Erythroblast (primary cell): ENCODE data around the gene LTBP1.

Experiments used
- GATA1 ChIP-seq: IDR thresholded peaks from 2 replicates; pipeline ENCODE4 v1.6.1; 2011; ENCODE audit warnings: low read depth, mild to moderate bottlenecking, control low read depth, low read length, moderate library complexity
- POLR2A ChIP-seq: IDR thresholded peaks from 2 replicates; pipeline ENCODE4 v1.6.1; 2011; ENCODE audit warnings: mild to moderate bottlenecking, low read length

- no peak for TF ChIP-seq POLR2A
- TF ChIP-seq GATA1, result no peak
Measured at GRCh38 chr2:32904074-32904473, 42.7 kb upstream of the LTBP1 start.
